Measurements from ENCODE around the gene CHN2.

- no peak for TF ChIP-seq EZH2 (IDR thresholded peaks at IDR 0.05; ENCODE audit: borderline replicate concordance, low read depth, low read length, poor library complexity, severe bottlenecking)
- TF ChIP-seq, protein P1, sequence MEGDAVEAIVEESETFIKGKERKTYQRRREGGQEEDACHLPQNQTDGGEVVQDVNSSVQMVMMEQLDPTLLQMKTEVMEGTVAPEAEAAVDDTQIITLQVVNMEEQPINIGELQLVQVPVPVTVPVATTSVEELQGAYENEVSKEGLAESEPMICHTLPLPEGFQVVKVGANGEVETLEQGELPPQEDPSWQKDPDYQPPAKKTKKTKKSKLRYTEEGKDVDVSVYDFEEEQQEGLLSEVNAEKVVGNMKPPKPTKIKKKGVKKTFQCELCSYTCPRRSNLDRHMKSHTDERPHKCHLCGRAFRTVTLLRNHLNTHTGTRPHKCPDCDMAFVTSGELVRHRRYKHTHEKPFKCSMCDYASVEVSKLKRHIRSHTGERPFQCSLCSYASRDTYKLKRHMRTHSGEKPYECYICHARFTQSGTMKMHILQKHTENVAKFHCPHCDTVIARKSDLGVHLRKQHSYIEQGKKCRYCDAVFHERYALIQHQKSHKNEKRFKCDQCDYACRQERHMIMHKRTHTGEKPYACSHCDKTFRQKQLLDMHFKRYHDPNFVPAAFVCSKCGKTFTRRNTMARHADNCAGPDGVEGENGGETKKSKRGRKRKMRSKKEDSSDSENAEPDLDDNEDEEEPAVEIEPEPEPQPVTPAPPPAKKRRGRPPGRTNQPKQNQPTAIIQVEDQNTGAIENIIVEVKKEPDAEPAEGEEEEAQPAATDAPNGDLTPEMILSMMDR (conservative IDR thresholded peaks at IDR 0.05; ENCODE audit: low read depth, low read length) = no peak
Observed at GRCh38 chr7:29299086-29299485, 104.5 kb downstream of the CHN2 start.

Data from A673 (cell line).